Activated CD8-positive, alpha-beta T cell treated with anti-CD3 and anti-CD28 coated beads, Interleukin-2, amount 10 ng/mL, durations not matched to agents 7 days and 5 days (primary cell): ENCODE data around the gene MBOAT2. TPM values are rescaled to one million over a fixed set of nuclear protein-coding genes. Genes with fewer than 3 reads are reported as not detected.
"Not testable (repeated sequence)": the region's sequence is repeated elsewhere in the genome, so short reads cannot be mapped to it uniquely, and the experiment has no call there.

Experiments
- ATAC-seq: fragments of 150-1000 bp; cut with Tn5 transposase; one replicate; pipeline ENCODE4 v1.10.0; 2021; ENCODE audit warnings: moderate library complexity
- CTCF ChIA-PET: fragments of 350-600 bp; sonication (Branson Sonifier 250); formaldehyde crosslinking; loops from one replicate; lab custom pipeline; 2021; ENCODE audit warnings: antibody characterized with exemption; lab: Charles Lee
- POLR2A ChIA-PET: fragments of 350-600 bp; sonication (Branson Sonifier 250); formaldehyde crosslinking; loops from one replicate; lab custom pipeline; 2021; ENCODE audit warnings: antibody characterized with exemption; lab: Charles Lee
- DNase-seq: peaks from one replicate; pipeline ENCODE4 v3.0.0-alpha.2; 2020
- H3K27ac Mint-ChIP-seq: one replicate; pipeline ENCODE4 v1.8.0; 2021; ENCODE audit warnings: mild to moderate bottlenecking, mixed read lengths
- H3K27me3 Mint-ChIP-seq: one replicate; pipeline ENCODE4 v1.8.0; 2021; ENCODE audit warnings: low read depth, mixed read lengths
- H3K36me3 Mint-ChIP-seq: one replicate; pipeline ENCODE4 v1.8.0; 2021; ENCODE audit warnings: low read depth, mixed read lengths
- H3K4me1 Mint-ChIP-seq: one replicate; pipeline ENCODE4 v1.8.0; 2021; ENCODE audit warnings: low read depth, mixed read lengths
- H3K4me3 Mint-ChIP-seq: one replicate; pipeline ENCODE4 v1.8.0; 2021; ENCODE audit warnings: mild to moderate bottlenecking, mixed read lengths
- H3K9me3 Mint-ChIP-seq: one replicate; pipeline ENCODE4 v1.8.0; 2022; ENCODE audit warnings: mixed read lengths; ENCODE audit not compliant: insufficient read depth
- total RNA-seq, 2 experiments: library from RNA; stranded (reverse); gene quantifications; one replicate each; pipeline ENCODE4 v1.2.3, GENCODE V29; 2021

MBOAT2 gene
- total RNA-seq, 2 experiments from 2014 or later, result 6.3 to 6.5 TPM

- H3K27me3 Mint-ChIP-seq, CTCF ChIA-PET, H3K36me3 Mint-ChIP-seq, ATAC-seq, H3K4me1 Mint-ChIP-seq, H3K27ac Mint-ChIP-seq, H3K9me3 Mint-ChIP-seq, H3K4me3 Mint-ChIP-seq, POLR2A ChIA-PET, DNase-seq: not testable (repeated sequence)
Measured at GRCh38 chr2:8930185-8930584, 73.3 kb downstream of the MBOAT2 start.

- H3K4me1 Mint-ChIP-seq, result peaks cover 4% of the 10 kb centered on the region
- DNase-seq, result no peak
- no peak overlapping the region for H3K4me3 Mint-ChIP-seq
- POLR2A ChIA-PET, result no interaction called here
- no peaks in the 10 kb centered on the region for H3K36me3 Mint-ChIP-seq
- CTCF ChIA-PET, result no interaction called here
- no peaks in the 10 kb centered on the region for H3K9me3 Mint-ChIP-seq
- H3K27ac Mint-ChIP-seq, result no peak overlapping the region
- H3K27me3 Mint-ChIP-seq, result peaks cover 8% of the 10 kb centered on the region
- no peak for ATAC-seq
Measured at GRCh38 chr2:8929128-8929527, 74.4 kb downstream of the MBOAT2 start.

GRCh38 chr2:8927510-8928455 lies 75.7 kb downstream of the MBOAT2 start:
- no peaks in the 10 kb centered on the region for H3K36me3 Mint-ChIP-seq
- H3K9me3 Mint-ChIP-seq, result no peaks in the 10 kb centered on the region
- no peak for ATAC-seq
- no peak overlapping the region for H3K27ac Mint-ChIP-seq
- peaks cover 7% of the 10 kb centered on the region for H3K4me1 Mint-ChIP-seq
- peaks cover 8% of the 10 kb centered on the region for H3K27me3 Mint-ChIP-seq
- ChIA-PET POLR2A (no interaction called here), CTCF (no interaction called here)
- no peak overlapping the region for H3K4me3 Mint-ChIP-seq
- no peak for DNase-seq

GRCh38 chr2:8926356-8926755 lies 77.1 kb downstream of the MBOAT2 start:
- no peaks in the 10 kb centered on the region for H3K9me3 Mint-ChIP-seq
- H3K27me3 Mint-ChIP-seq, result peaks cover 5% of the 10 kb centered on the region
- DNase-seq (no peak), ATAC-seq (no peak)
- CTCF ChIA-PET, result no interaction called here
- H3K4me3 Mint-ChIP-seq, result no peak overlapping the region
- peaks cover 7% of the 10 kb centered on the region for H3K4me1 Mint-ChIP-seq
- POLR2A ChIA-PET, result no interaction called here
- H3K36me3 Mint-ChIP-seq, result no peaks in the 10 kb centered on the region
- no peak overlapping the region for H3K27ac Mint-ChIP-seq

GRCh38 chr2:8925411-8925810 lies 78.1 kb downstream of the MBOAT2 start:
- ChIA-PET CTCF (no interaction called here), POLR2A (no interaction called here)
- Mint-ChIP-seq H3K4me3 (no peak overlapping the region), H3K4me1 (peaks cover 7% of the 10 kb centered on the region), H3K27me3 (peaks cover 8% of the 10 kb centered on the region), H3K9me3 (no peaks in the 10 kb centered on the region), H3K36me3 (no peaks in the 10 kb centered on the region), H3K27ac (no peak overlapping the region)
- ATAC-seq (no peak), DNase-seq (no peak)

- Mint-ChIP-seq H3K9me3 (no peaks in the 10 kb centered on the region), H3K27me3 (peaks cover 6% of the 10 kb centered on the region), H3K4me1 (peaks cover 7% of the 10 kb centered on the region), H3K4me3 (no peak overlapping the region), H3K36me3 (no peaks in the 10 kb centered on the region), H3K27ac (no peak overlapping the region)
- DNase-seq (no peak), ATAC-seq (no peak)
- CTCF ChIA-PET, result no interaction called here
- POLR2A ChIA-PET, result no interaction called here
Measured at GRCh38 chr2:8923183-8923582, 80.3 kb downstream of the MBOAT2 start.

GRCh38 chr2:8922431-8922830 lies 81.1 kb downstream of the MBOAT2 start:
- Mint-ChIP-seq H3K4me1 (peaks cover 7% of the 10 kb centered on the region), H3K4me3 (no peak overlapping the region), H3K36me3 (no peaks in the 10 kb centered on the region), H3K27ac (no peak overlapping the region), H3K9me3 (no peaks in the 10 kb centered on the region), H3K27me3 (peaks cover 9% of the 10 kb centered on the region)
- ChIA-PET POLR2A (no interaction called here), CTCF (no interaction called here)
- no peak for DNase-seq
- ATAC-seq, result no peak

- Mint-ChIP-seq H3K27me3 (peaks cover 13% of the 10 kb centered on the region), H3K4me1 (no peaks in the 10 kb centered on the region), H3K36me3 (no peaks in the 10 kb centered on the region), H3K9me3 (no peaks in the 10 kb centered on the region), H3K27ac (no peak overlapping the region), H3K4me3 (no peak overlapping the region)
- ATAC-seq (no peak), DNase-seq (no peak)
- CTCF ChIA-PET, result no interaction called here
- POLR2A ChIA-PET, result no interaction called here
Measured at GRCh38 chr2:8918412-8918811, 85.1 kb downstream of the MBOAT2 start.

GRCh38 chr2:8915941-8916340 lies 87.5 kb downstream of the MBOAT2 start:
- H3K4me3 Mint-ChIP-seq, result no peak overlapping the region
- H3K27ac Mint-ChIP-seq, result no peak overlapping the region
- peaks cover 11% of the 10 kb centered on the region for H3K27me3 Mint-ChIP-seq
- ATAC-seq (no peak), DNase-seq (no peak)
- H3K4me1 Mint-ChIP-seq, result no peaks in the 10 kb centered on the region
- H3K36me3 Mint-ChIP-seq, result no peaks in the 10 kb centered on the region
- H3K9me3 Mint-ChIP-seq, result no peaks in the 10 kb centered on the region
- CTCF ChIA-PET, result no interaction called here
- POLR2A ChIA-PET, result no interaction called here

- CTCF ChIA-PET, ATAC-seq, POLR2A ChIA-PET, H3K4me1 Mint-ChIP-seq, H3K27ac Mint-ChIP-seq, H3K36me3 Mint-ChIP-seq, H3K27me3 Mint-ChIP-seq, H3K4me3 Mint-ChIP-seq, H3K9me3 Mint-ChIP-seq, DNase-seq: not testable (repeated sequence)
Measured at GRCh38 chr2:8913767-8914166, 89.7 kb downstream of the MBOAT2 start.

- DNase-seq (no peak), ATAC-seq (no peak)
- Mint-ChIP-seq H3K9me3 (no peaks in the 10 kb centered on the region), H3K4me1 (no peaks in the 10 kb centered on the region), H3K36me3 (no peaks in the 10 kb centered on the region), H3K27me3 (peaks cover 2% of the 10 kb centered on the region), H3K27ac (no peak overlapping the region), H3K4me3 (no peak overlapping the region)
- ChIA-PET CTCF (no interaction called here), POLR2A (no interaction called here)
Measured at GRCh38 chr2:8907764-8908288, 95.7 kb downstream of the MBOAT2 start.

- H3K4me3 Mint-ChIP-seq, H3K9me3 Mint-ChIP-seq, DNase-seq, H3K36me3 Mint-ChIP-seq, ATAC-seq, H3K27ac Mint-ChIP-seq, POLR2A ChIA-PET, H3K27me3 Mint-ChIP-seq, H3K4me1 Mint-ChIP-seq: not testable (repeated sequence)
- CTCF ChIA-PET, result interaction anchor here (1.6 kb wide), 1 partner anchor 30 kb away, joined by 5 read pairs; no protein-coding TSS in a partner anchor
Measured at GRCh38 chr2:8903924-8904323, 99.6 kb downstream of the MBOAT2 start.
